Right forelimb (tissue), 1 donor: Measurements from ENCODE around the gene NKD1.

Experiments used
- DNase-seq: peaks from one replicate; pipeline ENCODE4 v3.0.0-alpha.2; 2018

NKD1 gene

DNA sequence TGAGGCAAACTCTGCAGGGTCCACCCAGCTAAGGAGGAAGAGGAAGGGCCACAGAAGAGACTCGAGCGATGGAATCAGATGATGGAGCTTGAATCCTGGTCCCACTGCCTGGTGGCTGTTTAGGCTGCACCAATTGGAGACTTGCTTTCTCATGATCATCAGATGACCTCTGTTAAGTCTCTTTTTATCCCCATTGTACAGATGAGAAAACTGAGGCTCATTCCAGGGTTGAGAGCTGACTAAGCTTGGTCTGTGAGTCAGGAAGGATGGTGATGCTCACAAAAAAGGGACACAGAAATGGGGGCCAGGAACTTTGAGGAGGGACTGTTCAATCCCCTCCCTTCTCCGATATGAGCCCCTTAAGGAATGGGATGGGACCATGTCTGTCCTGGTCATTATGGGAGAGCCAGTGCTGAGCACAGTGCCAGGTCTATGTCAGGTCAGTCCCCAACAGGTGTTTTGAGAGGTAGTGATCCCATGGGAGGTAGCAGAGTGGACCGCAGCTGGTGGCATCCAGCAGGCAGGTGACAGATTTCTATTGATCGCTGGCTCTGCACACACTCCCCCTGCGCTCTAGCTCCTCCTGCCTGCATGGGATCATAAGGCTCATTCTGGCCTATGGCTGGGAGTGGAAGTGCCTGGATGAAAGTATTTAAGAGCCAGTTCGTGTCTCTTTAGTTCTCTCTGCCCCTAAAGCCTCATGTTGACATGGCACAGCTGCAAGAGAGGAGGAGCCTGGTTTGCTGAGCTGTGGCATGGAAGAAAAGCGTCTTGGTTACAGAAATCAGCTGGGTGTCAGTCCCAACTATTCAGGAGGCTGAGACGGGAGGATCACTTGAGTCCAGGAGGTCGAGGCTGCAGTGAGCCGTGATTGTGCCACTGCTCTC, 105.7 kb downstream of the NKD1 start:
- DNase-seq, result no peak

DNA sequence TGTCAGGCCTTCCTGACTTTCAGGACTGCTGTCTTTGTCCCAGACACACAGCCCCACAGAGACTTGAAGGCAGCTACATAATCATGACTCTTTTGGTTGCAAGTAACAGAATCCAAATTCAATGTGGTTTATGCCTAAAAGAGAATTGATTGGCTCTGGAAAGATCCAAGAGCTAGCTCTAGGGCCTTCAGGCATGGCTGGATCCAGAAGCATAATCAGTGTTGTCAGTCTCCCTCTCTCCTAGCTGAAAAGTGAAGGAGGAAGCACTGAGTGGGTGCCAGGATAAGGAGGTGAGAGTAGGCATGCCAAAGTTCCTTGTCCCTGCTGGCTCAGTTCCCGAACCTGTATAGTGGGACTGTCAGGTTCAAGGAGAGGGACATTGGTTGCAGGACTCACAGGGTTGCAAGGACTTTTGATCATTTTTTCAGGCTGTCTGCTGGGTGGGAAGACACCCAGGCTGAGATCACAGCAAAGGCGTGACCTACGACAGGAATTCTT, 107.4 kb downstream of the NKD1 start:
- no peak for DNase-seq

DNA sequence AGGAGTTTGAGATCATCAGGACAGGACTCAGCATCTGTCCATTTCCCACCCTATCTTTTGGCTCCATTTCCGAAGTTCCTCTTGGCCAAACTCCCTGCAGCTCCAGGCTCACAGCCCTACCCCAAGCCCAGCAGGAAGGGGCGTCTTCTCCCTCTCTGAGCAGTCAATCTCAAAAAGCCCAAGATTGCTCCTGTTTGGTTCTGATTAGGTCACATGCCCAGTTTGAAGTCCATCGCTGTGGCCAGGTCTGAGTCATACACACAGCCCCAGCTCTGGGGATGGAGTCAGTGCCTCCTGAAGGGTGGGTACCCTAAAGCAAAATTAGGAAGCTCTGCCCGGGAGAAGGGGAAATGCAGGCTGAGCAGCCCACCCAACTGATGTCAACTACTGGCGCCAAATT, 109.0 kb downstream of the NKD1 start:
- DNase-seq, result no peak

DNA sequence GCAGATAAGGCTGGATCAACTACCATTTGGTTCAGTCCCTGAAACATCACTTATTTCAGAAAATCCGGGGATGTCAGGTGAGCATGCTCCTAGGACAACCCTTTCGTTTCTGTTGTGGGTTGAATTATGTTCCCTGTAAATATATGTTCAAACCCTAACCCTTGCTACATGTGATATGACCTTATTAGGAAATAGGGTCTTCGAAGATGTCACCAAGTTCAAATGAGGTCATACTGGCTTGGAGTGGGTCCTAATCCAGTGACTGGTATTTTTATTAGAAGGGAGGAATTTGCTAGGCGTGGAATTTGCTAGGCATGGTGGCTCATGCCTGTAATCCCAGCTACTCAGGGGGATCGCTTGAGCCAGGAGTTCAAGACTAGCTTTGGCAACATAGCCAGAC, 111.6 kb downstream of the NKD1 start:
- no peak for DNase-seq

DNA sequence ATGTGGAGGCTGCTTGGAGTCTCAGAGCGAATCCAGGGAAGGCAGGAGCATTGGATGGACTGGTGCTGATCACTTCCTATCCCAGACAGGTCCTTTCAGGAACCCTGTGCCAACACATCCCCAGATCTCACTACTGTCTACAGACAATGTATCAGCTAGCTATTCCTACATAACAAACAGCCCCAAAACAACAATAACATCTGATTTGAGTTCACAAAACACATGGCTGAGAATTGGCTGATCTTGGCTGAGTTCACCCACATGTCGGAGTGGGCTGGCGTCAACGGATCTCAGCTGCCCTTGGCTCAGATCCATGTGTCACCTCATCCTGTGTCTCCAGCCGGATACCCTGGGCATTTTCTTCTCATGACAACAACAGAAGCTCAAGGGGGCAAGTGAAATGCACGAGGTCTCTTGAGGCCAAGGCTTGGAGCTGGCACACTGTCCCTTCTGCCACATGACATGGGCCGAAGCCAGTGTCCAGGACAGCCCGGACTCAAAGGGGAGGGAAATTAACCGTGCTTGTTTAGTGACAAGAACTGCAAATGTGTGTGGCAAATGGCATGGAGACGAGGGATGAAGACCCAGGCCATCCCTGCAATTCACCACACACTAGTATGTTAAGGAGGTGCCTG, 114.2 kb downstream of the NKD1 start:
- no peak for DNase-seq

DNA sequence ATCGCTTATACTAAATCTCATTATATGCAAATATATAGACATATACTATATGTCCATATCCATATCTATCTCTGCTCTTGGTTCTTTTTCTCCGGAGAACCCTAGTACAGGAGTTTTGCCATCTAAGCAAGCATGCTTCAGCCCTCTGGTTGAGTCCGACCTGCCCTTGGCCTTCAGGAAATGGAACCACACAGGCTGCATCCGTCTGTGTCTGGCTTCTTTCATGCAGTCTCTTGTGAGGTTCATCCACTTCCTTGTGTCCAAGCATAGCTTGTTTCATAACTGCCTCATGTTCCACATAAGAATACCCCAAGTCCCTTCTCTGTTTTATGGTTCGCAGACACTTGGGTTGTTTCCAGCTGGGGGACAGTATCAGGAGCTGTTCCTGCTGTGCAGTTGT, 116.1 kb downstream of the NKD1 start:
- no peak for DNase-seq

DNA sequence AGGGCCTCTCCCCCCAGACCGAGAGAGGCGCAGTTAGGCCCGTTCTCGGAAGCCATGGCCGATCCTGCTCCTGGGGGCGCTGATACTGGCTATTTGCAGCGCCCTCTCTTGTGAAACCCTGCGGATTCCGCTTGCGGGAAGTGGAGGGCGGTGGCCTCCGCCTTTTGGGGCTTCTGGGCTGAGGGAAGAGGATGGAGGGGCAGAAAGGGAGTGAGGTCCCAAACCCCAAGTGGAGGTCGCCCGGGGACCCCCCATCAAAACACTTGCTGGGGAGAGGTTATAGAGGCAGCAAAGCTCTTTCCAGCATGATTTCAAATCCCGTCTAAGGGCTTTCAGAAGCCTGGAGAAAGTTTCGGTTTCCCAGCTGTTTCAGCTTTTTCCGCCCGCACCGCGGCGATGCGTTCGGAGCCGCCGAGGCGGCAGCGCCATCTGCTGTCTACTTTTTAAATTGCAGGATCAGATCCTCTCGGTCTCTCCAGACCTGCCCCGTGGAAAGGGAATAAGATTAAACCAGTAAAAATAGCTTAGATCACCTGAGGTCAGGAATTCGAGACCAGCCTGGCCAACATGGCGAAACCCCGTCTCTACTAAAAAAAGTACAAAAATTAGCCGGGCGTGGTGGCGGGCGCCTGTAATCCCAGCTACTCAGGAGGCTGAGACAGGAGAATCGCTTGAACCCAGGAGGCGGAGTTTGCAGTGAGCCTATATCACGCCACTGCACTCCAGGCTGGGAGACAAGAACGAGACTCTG, 117.1 kb downstream of the NKD1 start:
- peak; percentile 91 for DNase-seq

DNA sequence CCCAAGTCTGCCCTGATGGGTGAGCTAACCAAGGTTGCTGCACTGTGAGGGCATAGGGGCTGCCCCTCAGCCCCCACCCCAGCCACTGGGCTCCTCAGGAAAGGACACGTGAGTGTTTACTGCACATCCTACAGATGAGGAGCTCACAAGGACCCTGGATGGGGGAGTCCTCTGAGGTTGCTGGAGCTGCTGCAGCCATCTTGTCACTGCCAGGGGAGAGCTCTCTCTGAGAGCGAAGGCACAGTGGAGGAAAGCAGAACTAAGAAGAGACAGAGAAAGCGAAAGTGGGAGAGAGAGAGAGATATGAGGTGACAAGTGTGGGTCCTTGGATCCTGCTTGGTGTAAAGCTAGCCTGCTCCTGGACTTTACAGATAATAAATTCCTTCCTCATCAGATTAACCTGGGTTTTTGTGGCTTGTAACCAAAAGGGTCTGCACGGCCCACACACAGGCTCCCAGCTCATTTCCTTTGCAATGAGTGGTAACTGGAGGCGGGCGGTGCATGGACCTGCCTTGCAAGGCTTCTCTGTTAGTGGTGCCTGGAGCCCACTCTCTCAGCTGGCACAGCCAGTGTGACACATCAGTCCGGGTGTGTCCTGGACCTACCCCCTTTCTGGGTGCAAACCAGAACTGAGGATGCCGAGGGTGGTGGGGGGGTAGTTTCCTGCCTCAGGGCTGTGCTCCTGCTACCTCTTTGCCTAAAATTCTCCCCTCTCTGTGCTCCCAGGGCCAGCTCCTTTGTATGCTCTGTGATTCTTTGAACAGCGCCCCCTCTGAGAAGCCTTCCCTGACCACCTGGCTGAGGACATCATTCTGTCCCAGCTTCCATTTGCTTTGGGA, 118.7 kb downstream of the NKD1 start:
- no peak for DNase-seq

DNA sequence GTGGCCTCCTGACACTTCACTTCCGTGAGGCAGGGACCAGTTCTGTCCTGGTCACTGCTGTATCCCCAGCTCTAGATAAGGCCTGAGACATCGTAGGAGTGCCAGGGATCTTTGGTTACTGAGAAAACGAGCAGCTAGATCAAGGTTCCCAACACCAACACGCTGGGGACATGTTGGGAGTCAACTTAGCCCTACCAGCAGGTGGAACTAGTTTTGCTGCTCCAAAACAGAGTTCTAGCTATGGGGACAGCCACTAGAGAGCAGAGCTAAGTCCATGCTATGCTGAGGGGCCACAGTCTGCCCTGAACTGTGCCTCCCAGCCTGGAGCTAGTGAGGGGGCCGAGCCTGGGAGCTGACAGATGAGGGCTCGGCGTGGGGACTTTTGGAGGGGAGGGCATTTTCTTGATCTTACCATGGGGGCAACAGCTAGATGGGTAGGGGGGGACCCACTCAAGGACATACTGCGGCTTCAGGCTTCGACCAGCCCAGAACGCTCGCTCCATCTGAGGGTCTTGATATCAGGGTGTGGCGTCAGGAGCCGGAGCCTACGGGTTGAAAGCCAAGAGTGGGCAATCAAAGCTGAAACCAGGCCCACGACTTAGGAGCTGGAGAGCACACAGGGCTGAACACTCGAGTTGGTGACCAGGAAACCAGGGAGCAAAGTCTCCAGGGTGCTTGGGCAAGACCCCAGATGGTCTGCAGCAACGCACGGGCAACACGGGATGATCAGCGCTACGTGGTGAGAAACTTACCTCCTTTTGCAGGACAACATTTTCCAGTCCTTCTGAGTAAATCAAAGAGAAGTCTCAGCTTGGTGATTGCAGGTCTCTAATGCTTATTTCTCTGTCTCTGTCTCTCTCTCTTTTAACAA, 119.5 kb downstream of the NKD1 start:
- no peak for DNase-seq

DNA sequence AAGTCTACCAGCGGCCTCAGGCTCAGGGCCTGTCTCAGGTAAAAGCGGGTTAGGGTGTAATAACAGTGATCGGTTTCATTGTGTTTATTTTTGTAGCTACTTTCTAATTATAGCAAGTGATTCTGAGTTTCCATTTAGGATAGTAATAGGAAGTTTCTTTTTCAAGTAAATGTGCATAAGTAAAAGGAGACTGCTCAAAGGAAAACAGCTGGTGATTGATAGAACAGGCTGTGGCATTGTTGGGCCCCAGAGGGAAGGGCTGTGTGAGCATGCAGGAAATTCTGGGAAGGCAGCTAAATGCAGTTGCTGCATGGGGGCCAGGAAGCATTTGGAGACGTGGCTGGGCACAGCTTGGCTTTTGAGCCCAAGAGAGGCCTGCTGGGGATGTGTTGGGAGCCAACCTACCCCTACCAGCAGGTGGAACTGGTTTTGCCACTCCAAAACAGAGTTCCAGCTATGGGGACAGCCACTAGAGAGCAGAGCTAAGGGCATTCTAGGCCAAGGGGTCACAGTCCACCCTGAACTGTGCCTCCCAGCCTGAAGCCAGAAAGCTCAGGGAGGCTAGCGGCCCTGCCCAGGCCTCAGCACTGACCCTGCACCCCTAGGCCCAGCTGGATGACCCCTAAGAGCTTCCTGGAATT, 120.3 kb downstream of the NKD1 start:
- peak; percentile 54 for DNase-seq

DNA sequence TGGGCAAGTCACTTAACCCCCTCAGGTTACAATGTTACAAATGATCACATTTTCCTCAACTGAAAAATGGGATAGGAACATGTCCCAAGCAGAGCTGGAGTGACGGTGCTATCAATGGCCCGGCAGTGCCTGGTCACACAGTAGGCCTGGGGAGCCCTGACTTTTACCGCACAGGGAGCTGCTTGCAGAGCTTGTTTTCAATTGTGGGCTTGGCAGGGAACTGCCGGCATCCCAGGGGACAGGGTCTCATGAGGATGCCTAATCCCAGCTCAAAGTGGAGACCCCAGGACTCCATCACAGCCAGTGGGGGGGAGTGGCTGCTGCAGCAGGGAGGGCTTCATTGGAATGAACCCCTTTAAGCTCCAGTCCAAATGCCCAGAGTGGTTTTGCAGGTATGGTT, 121.5 kb downstream of the NKD1 start:
- DNase-seq, result no peak

DNA sequence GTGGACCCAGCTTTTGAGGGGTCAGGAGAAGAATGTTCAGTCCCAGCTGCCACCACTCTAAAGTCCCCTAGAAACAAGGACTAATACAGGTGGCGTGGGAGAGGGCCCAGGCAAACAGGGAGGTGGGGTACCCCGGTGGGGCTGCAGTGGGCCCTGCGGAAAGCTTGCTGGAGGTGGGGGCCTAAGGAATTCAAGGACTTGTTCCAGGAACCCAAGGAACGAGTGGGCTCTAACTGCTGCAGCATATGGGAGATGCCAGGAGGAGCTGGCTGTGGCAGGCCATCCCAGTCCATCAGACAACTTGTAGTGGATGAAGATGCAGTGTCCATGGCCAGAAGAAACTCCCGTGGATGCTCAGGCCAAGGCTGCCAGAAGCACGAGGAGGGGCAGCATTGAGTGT, 122.3 kb downstream of the NKD1 start:
- no peak for DNase-seq

DNA sequence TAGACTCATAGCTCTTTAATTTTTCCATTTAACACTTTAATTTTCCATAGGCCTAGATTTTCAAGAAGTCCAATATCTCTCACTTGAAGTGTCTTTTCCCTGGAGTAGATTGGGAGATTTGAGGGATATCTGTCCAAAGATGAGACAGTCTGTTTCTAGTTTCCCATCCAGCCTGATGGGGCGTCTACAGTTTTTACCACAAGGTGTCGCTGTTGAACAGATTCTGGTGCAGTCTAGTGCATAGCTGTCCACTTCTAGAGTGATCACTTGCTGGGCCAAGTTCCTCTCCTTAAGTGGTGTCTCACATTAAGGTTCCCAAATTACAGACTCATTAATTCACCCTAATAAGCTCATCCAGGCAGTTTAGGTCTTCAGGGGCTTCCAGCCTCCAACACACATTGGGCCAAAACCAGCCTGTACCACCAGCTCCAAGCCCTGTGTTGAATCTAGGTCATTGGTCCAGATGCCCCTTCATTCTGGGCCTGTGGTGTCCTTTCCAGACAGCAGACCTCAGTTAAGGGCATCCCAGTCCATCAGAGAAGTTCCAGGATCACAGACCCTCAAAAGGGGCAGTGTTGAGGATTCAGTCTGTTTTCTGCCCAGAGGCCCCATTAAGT, 123.6 kb downstream of the NKD1 start:
- DNase-seq, result no peak

DNA sequence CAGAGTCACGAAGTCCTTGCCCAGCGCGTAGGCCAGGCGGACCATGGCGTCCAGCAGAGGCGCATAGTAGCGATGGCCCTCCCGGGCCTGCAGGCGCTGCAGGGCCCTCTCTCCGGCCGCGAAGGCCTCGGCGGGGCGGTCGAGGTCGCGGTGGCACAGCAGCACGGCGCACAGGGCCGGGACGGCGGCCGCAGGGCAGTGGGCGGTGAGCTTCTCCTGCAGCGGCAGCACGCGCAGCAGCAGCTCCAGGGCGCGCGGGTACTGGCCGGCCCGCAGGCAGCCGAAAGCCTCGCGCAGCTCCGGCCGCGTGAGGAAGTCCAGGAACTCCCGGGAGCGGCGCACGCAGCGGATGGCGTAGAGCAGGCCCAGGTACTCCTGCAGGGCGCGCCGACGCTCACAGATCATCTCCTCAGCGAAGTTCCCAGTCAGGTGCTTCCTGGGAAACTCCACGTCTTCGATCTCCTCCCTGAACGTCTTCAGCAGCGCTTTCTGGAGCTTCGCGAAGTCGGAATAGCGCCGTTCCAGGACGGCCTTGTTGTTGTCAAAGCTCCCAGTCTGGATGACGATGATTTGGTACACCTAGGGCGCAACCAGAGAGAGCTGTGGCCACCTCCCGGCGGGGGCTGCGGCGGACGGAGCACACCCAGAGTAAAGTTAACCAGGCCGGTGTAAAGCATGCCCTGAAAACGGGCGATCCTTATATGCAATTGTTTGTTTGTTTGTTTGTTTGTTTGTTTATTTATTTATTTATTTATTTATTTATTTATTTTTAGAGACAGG, 125.5 kb downstream of the NKD1 start:
- no peak for DNase-seq

DNA sequence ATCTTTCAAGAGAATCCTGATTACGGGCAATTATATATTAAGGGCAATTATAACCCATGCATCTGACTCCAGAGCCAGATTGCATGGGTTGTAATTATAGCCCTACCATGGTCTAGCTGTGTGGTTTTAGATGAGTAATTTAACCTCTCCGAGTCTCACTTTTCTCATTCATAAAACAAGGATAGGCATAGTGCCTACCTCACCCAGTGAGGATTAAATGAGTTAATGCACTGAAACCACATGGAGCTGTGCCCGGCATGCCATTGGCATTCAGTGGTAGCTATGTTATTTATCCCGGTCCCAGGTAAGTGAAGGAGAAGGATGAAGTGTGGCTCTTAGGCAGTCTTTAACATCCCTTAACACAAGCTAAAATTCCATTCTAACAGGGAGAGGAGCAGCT, 126.6 kb downstream of the NKD1 start:
- DNase-seq, result no peak

DNA sequence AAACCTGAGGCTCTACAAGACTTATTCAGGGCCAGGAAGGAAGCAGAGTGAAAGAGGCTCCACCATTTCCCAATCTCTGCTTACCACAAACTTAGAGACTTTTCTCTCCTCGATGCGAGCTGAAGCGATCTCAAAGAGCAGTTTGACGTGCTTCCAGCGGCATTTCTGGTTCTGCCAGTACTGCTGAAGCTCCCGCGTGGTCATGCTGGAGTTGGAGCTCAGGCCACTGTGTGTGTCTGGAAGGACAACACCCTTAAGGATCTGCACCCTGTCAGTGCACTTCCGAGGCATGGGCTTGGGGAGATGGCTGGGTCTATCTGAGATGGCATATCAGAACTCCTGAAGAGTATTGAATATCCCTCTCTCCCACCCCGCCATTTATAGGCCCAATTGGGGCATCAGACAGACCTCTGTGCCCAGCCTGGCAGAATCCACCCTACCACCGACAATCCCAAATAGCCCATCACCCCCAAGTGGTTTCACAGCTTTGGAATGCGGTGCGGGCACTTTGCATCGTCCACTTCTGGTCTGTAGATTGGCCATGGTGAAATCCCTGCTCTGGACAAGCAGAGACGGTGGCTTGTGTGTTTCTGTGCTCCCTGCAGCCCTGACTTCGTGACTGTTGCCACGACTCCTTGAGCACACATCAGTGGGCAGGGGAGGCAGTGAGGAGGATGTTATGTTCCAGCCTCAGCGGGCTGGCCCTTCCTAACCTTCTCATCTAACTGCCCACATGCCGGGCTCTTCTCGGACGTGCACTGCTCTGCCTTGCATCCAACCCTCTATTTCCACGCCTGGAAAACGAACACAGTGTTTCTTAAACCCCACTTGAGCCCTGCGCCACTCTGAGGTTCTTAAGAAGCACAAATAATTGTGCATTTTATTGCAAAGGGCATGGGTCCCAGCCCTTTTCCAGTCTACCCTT, 127.8 kb downstream of the NKD1 start:
- no peak for DNase-seq

DNA sequence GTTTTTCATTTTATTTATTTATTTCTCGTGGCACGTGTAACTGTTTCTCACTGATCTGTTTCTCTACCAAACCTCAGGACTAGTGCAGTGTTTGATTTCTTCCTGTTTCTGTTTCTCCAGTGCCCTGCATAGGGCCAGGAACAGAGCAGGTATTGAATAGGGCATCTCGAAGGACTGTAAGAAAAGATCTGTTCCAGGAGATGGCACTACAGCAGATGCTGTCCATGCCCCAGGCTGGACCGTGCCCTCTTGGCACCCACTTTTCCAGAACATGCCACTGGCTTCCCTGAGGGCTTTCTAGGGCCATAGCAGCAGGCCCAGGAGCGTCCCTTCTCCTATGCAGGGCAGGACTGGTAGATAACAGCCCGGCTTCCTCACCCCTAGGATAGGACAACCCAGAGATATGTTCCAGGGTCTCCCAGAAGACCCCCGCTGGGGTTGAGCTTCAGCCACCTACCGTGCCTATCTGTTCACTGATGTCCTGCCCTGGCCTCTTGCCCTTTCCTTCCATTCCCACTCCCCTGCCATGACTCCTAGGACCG, 128.6 kb downstream of the NKD1 start:
- no peak for DNase-seq

DNA sequence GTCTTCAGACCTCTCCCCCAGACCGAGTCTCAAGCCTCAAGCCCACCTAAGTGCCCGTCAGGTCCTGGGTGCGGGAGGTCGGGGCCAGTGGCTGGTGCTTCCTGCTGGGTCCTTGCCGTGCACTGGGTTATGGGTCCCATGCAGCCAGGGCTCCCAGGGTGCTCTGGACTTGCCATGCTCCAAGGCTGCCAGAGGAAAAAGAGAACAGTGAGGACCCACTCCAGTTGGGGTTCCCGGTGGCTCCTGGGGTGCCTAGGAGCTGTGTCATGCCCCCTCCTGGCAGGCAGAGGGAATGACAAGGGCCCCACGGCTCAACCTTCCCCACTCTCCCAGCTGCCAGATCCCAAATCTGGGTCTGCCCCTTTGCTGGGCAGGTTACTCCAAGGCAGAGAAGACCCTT, 129.2 kb downstream of the NKD1 start:
- no peak for DNase-seq
